ENCODE results near the gene F2RL3.

DNA sequence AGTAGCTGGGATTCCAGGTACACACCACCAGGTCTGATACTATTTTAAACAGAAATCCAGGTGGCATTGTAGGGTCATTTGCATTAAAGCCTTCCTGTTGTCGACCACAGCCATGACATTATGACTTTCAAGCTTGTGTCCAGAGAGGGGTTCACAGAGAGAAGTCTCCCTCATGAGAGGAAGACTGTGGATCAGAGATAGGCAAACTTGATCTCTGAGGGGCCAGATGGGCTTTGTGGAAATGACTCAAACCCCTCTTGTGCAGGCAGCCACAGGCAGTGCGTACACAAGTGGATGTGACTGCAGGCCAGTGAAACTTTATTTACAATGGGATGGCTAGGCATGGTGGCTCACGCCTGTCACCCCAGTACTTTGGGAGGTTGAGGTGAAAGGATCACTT lies 27.8 kb upstream of the F2RL3 start:
- TF ChIP-seq, protein P1, sequence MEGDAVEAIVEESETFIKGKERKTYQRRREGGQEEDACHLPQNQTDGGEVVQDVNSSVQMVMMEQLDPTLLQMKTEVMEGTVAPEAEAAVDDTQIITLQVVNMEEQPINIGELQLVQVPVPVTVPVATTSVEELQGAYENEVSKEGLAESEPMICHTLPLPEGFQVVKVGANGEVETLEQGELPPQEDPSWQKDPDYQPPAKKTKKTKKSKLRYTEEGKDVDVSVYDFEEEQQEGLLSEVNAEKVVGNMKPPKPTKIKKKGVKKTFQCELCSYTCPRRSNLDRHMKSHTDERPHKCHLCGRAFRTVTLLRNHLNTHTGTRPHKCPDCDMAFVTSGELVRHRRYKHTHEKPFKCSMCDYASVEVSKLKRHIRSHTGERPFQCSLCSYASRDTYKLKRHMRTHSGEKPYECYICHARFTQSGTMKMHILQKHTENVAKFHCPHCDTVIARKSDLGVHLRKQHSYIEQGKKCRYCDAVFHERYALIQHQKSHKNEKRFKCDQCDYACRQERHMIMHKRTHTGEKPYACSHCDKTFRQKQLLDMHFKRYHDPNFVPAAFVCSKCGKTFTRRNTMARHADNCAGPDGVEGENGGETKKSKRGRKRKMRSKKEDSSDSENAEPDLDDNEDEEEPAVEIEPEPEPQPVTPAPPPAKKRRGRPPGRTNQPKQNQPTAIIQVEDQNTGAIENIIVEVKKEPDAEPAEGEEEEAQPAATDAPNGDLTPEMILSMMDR (IDR thresholded peaks at IDR 0.05; ENCODE audit: low read length), result no peak
- no peak for TF ChIP-seq EZH2 (IDR thresholded peaks at IDR 0.05; ENCODE audit: borderline replicate concordance, low read length)

Measured in OCI-LY1 (cell line).